GM12878 (cell line): ENCODE measurements around the gene VPS13C. TPM values are rescaled to one million over a fixed set of nuclear protein-coding genes. Genes with fewer than 3 reads are reported as not detected.

Experiments used
- ATAC-seq: fragments of 200-7000 bp; cut with Tn5 transposase; 3 replicates; pipeline ENCODE4 v1.9.1; 2020; ENCODE audit warnings: mild to moderate bottlenecking, moderate library complexity
- BruUV-seq: library from RNA; stranded (reverse); fragments of 400-500 nt; replicated peaks from 2 replicates; lab custom pipeline; 2021; lab: Mats Ljungman, UMichigan
- CTCF ChIA-PET: fragments of 300-600 bp; sonication (Branson Sonifier 250); formaldehyde crosslinking; extraction: SDS; loops from one replicate; lab custom pipeline; 2021; ENCODE audit warnings: inconsistent platforms; lab: Yijun Ruan, JAX
- POLR2A ChIA-PET: fragments of 350-600 bp; formaldehyde crosslinking; extraction: SDS; loops from one replicate; lab custom pipeline; 2021; ENCODE audit warnings: inconsistent platforms; lab: Charles Lee
- RAD21 ChIA-PET: fragments of 300-600 bp; sonication (Branson Sonifier 250); formaldehyde crosslinking; loops from one replicate; lab custom pipeline; 2023; ENCODE audit warnings: antibody characterized with exemption; ENCODE audit not compliant: unreplicated experiment; lab: Charles Lee
- SMC1A ChIA-PET: fragments of 300-600 bp; sonication (Branson Sonifier 250); formaldehyde crosslinking; loops from one replicate; lab custom pipeline; 2023; ENCODE audit not compliant: unreplicated experiment, uncharacterized antibody; lab: Charles Lee
- DNase-seq: peaks from one replicate; pipeline ENCODE4 v3.0.0-alpha.2; 2011; ENCODE audit warnings: low read depth, low spot score
- FAIRE-seq: peaks from 3 replicates; lab custom pipeline; 2011; peaks lifted over from hg19 to GRCh38; lab: Jason Lieb, UNC
- H2AFZ ChIP-seq: 2 replicates; pipeline ENCODE4 v1.6.0; 2011; ENCODE audit warnings: low read depth, low read length, control low read depth; ENCODE audit not compliant: control insufficient read depth
- H3K27ac ChIP-seq: 2 replicates; pipeline ENCODE4 v1.5.1; 2011; ENCODE audit warnings: control low read depth; ENCODE audit not compliant: control insufficient read depth, insufficient read depth
- H3K27me3 ChIP-seq, 2 experiments: replicated peaks in 1 of 2; 2 replicates each; pipeline versions ENCODE4 v1.6.0 to v1.6.1; 2011; ENCODE audit warnings: low read length in 1 of 2; ENCODE audit not compliant: control insufficient read depth in 2 of 2, insufficient read depth in 2 of 2
- H3K36me3 ChIP-seq, 2 experiments: 2 replicates each; pipeline ENCODE4 v1.5.1; 2011; ENCODE audit warnings: low read length in 1 of 2; ENCODE audit not compliant: control insufficient read depth in 2 of 2, insufficient read depth in 2 of 2
- H3K4me1 ChIP-seq: 2 replicates; pipeline ENCODE4 v1.6.1; 2011; ENCODE audit warnings: mild to moderate bottlenecking, low read length, moderate library complexity, mixed read lengths; ENCODE audit not compliant: control insufficient read depth, insufficient read depth
- H3K4me2 ChIP-seq: 2 replicates; pipeline ENCODE4 v1.6.0; 2011; ENCODE audit warnings: control low read depth; ENCODE audit not compliant: control insufficient read depth, insufficient read depth
- H3K4me3 ChIP-seq: fragments of 200-600 bp; sonication (generic); 2 replicates; pipeline ENCODE4 v1.5.1; 2016
- H3K79me2 ChIP-seq: 2 replicates; pipeline ENCODE4 v1.6.0; 2011; ENCODE audit warnings: low read length; ENCODE audit not compliant: control insufficient read depth, insufficient read depth
- H3K9ac ChIP-seq: 2 replicates; pipeline ENCODE4 v1.8.0; 2011; ENCODE audit warnings: low read length, control low read depth, mixed read lengths; ENCODE audit not compliant: control insufficient read depth, insufficient read depth
- H3K9me3 ChIP-seq: replicated peaks from 3 replicates; pipeline ENCODE4 v1.5.1; 2011; ENCODE audit warnings: mild to moderate bottlenecking, low read length; ENCODE audit not compliant: control insufficient read depth, insufficient read depth
- H4K20me1 ChIP-seq: 2 replicates; pipeline ENCODE4 v1.6.0; 2011; ENCODE audit not compliant: control insufficient read depth, insufficient read depth
- CEBPB ChIP-seq, 2 experiments: fragments of 150-350 bp in 1 of 2; IDR thresholded peaks; 2 replicates each; pipeline ENCODE4 v1.6.1; 2012 to 2014; ENCODE audit warnings: low read depth in 2 of 2, low read length in 2 of 2, borderline replicate concordance in 1 of 2, inconsistent platforms in 1 of 2
- EZH2 ChIP-seq: IDR thresholded peaks from 2 replicates; pipeline ENCODE4 v1.6.1; 2012; ENCODE audit warnings: low read depth, mild to moderate bottlenecking, control low read depth, inconsistent platforms, low read length, borderline replicate concordance; ENCODE audit not compliant: control insufficient read depth
- GATAD2B ChIP-seq: fragments of 450-650 bp; conservative IDR thresholded peaks from 2 replicates; pipeline ENCODE4 v1.6.1; 2017; ENCODE audit warnings: low read depth, mild to moderate bottlenecking, moderate library complexity
- IKZF2 ChIP-seq, 2 experiments: fragments of 450-650 bp; IDR thresholded peaks; 2 replicates each; pipeline ENCODE4 v1.6.1; 2017; ENCODE audit warnings: mild to moderate bottlenecking in 2 of 2, moderate library complexity in 2 of 2
- JUND ChIP-seq: IDR thresholded peaks from 2 replicates; pipeline ENCODE4 v1.6.1; 2012; ENCODE audit warnings: low read depth, mild to moderate bottlenecking, low read length, improper control_type of control experiment, moderate library complexity
- NR2F1 ChIP-seq: fragments of 450-650 bp; conservative IDR thresholded peaks from 2 replicates; pipeline ENCODE4 v1.6.1; 2017; ENCODE audit warnings: mild to moderate bottlenecking
- RFX5 ChIP-seq: IDR thresholded peaks from 2 replicates; pipeline ENCODE4 v1.6.1; 2011; ENCODE audit warnings: low read depth, low read length, improper control_type of control experiment
- SREBF2 ChIP-seq: IDR thresholded peaks from 2 replicates; pipeline ENCODE4 v1.6.1; 2012; ENCODE audit warnings: mild to moderate bottlenecking, low read length
- WGBS: methylation state at CpG from one replicate; pipeline ENCODE4 v1.1.6; 2016; ENCODE audit warnings: low lambda C conversion rate; ENCODE audit not compliant: insufficient replicate concordance, insufficient coverage; ENCODE audit errors: missing lambda C conversion rate; 5-methylcytosine and 5-hydroxymethylcytosine counted together
- in situ Hi-C: fragments of 300-500 bp; cut with MboI; formaldehyde crosslinking; loops from 9 replicates; pipeline ENCODE4 v1.14.3; 2018; ENCODE audit warnings: mixed read lengths
- intact Hi-C: fragments of 100-400 bp; cut with micrococcal nuclease; formaldehyde crosslinking; loops from one replicate; pipeline ENCODE4 v1.14.2; 2022; ENCODE audit not compliant: unreplicated experiment
- polyA plus RNA-seq, 11 experiments: library from polyadenylated mRNA; depleted of rRNA in 4 of 11; unstranded in 6 of 11; stranded (reverse) in 5 of 11; fragments of >200 nt; fragmentation: Nextera tagmentation in 4 of 11; fragmentation: Illumina TruSeq in 1 of 11; extraction: Ambion mirVana in 4 of 11; extraction: Trizol in 1 of 11; gene quantifications; 1 replicate in 1 of 11; 2 replicates in 10 of 11; pipeline versions ENCODE4 v1.2.1 to v1.2.3, GENCODE V29; 2011 to 2016; ENCODE audit warnings: inconsistent platforms in 2 of 11, missing spikeins in 2 of 11, low read depth in 1 of 11
- total RNA-seq, 4 experiments: library from RNA; depleted of rRNA in 3 of 4; stranded (reverse); fragments of >200 nt in 3 of 4; fragmentation: Illumina TruSeq in 1 of 4; extraction: Trizol in 1 of 4; gene quantifications; 2 replicates each; pipeline versions ENCODE4 v1.2.1 to v1.2.3, GENCODE V29; 2013 to 2021
- TF ChIP-seq, protein P1 (sequence below): fragments of 450-650 bp; IDR thresholded peaks from 2 replicates; pipeline ENCODE4 v1.6.1; 2016; ENCODE audit warnings: mild to moderate bottlenecking, moderate library complexity, borderline replicate concordance
- TF ChIP-seq, protein P2 (sequence below): fragments of 450-650 bp; IDR thresholded peaks from 2 replicates; pipeline ENCODE4 v1.6.1; 2016; ENCODE audit warnings: mild to moderate bottlenecking
- TF ChIP-seq, protein P3 (sequence below): fragments of 450-650 bp; formaldehyde crosslinking; IDR thresholded peaks from 2 replicates; pipeline ENCODE4 v1.4.0; 2022; ENCODE audit warnings: mild to moderate bottlenecking, moderate library complexity
- TF ChIP-seq, protein P4 (sequence below): IDR thresholded peaks from 2 replicates; pipeline ENCODE4 v1.6.1; 2012; ENCODE audit warnings: low read length, inconsistent platforms

VPS13C gene
- total and polyA plus RNA-seq, 10 of the 15 experiments (the other 5 are each of a cell fraction or from before 2014, with no cell fraction given), result 9.3 to 53.1 (median 31.8) TPM

DNA sequence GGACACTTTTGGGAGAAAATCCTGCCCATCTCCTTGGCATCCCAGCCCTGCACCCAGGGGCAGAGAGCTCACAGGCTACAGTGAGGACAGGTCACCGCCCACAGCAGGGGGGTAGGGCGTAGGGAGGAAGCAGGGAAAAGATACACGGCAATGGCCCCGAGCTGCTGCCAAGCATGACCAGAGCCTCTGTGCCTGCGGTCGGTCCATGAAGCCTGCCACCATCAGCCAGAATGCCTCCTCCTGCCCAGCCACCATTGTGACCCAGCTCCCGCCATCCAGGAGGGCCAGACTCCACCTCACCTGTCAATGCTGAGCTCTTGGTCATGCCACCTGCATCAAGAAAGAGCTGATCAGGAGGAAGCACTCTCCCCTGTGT, 230.7 kb downstream of the VPS13C start:
- H3K27ac ChIP-seq, result no peak overlapping the region
- no peaks in the 10 kb centered on the region for H3K4me1 ChIP-seq
- H3K36me3 ChIP-seq, result no peaks in the 10 kb centered on the region
- in situ Hi-C loops, result loop anchor here (25.0 kb wide), 2 partner anchors 1317 to 1467 kb away; no protein-coding TSS in a partner anchor
- DNase-seq (no peak), ATAC-seq (no peak), FAIRE-seq (no peak)
- H3K9me3 ChIP-seq, result no peaks in the 10 kb centered on the region
- CTCF ChIA-PET, result interaction anchor here (0.7 kb wide), 1 partner anchor 635 kb away, joined by 3 read pairs; no protein-coding TSS in a partner anchor
- RAD21 ChIA-PET, result no interaction called here
- no peaks in the 10 kb centered on the region for H3K79me2 ChIP-seq
- SMC1A ChIA-PET, result no interaction called here
- no peak overlapping the region for H3K4me2 ChIP-seq
- H4K20me1 ChIP-seq, result no peaks in the 10 kb centered on the region
- BruUV-seq, result no TSS peak
- POLR2A ChIA-PET, result no interaction called here
- intact Hi-C loops, result no loop called here
- no peak overlapping the region for H3K9ac ChIP-seq
- H3K27me3 ChIP-seq, result no peaks in the 10 kb centered on the region; a peak in 2 of 4 replicates
- WGBS, result 17% methylated on average over 7 of the region's 7 CpGs
- no peak overlapping the region for H3K4me3 ChIP-seq
- no peak overlapping the region for H2AFZ ChIP-seq
- TF ChIP-seq, protein P1, sequence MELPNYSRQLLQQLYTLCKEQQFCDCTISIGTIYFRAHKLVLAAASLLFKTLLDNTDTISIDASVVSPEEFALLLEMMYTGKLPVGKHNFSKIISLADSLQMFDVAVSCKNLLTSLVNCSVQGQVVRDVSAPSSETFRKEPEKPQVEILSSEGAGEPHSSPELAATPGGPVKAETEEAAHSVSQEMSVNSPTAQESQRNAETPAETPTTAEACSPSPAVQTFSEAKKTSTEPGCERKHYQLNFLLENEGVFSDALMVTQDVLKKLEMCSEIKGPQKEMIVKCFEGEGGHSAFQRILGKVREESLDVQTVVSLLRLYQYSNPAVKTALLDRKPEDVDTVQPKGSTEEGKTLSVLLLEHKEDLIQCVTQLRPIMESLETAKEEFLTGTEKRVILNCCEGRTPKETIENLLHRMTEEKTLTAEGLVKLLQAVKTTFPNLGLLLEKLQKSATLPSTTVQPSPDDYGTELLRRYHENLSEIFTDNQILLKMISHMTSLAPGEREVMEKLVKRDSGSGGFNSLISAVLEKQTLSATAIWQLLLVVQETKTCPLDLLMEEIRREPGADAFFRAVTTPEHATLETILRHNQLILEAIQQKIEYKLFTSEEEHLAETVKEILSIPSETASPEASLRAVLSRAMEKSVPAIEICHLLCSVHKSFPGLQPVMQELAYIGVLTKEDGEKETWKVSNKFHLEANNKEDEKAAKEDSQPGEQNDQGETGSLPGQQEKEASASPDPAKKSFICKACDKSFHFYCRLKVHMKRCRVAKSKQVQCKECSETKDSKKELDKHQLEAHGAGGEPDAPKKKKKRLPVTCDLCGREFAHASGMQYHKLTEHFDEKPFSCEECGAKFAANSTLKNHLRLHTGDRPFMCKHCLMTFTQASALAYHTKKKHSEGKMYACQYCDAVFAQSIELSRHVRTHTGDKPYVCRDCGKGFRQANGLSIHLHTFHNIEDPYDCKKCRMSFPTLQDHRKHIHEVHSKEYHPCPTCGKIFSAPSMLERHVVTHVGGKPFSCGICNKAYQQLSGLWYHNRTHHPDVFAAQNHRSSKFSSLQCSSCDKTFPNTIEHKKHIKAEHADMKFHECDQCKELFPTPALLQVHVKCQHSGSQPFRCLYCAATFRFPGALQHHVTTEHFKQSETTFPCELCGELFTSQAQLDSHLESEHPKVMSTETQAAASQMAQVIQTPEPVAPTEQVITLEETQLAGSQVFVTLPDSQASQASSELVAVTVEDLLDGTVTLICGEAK, result no peak
- TF ChIP-seq CEBPB (IDR thresholded peaks at IDR 0.05; ENCODE audit: borderline replicate concordance in 1 of 2, low read depth in 2 of 2, low read length in 2 of 2) (no peak), GATAD2B (no peak), NR2F1 (no peak), JUND (no peak), EZH2 (no peak), RFX5 (no peak), IKZF2 (IDR thresholded peaks at IDR 0.05) (no peak), SREBF2 (no peak)
- TF ChIP-seq, protein P2, sequence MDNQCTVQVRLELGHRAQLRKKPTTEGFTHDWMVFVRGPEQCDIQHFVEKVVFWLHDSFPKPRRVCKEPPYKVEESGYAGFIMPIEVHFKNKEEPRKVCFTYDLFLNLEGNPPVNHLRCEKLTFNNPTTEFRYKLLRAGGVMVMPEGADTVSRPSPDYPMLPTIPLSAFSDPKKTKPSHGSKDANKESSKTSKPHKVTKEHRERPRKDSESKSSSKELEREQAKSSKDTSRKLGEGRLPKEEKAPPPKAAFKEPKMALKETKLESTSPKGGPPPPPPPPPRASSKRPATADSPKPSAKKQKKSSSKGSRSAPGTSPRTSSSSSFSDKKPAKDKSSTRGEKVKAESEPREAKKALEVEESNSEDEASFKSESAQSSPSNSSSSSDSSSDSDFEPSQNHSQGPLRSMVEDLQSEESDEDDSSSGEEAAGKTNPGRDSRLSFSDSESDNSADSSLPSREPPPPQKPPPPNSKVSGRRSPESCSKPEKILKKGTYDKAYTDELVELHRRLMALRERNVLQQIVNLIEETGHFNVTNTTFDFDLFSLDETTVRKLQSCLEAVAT, result no peak
- TF ChIP-seq, protein P3, sequence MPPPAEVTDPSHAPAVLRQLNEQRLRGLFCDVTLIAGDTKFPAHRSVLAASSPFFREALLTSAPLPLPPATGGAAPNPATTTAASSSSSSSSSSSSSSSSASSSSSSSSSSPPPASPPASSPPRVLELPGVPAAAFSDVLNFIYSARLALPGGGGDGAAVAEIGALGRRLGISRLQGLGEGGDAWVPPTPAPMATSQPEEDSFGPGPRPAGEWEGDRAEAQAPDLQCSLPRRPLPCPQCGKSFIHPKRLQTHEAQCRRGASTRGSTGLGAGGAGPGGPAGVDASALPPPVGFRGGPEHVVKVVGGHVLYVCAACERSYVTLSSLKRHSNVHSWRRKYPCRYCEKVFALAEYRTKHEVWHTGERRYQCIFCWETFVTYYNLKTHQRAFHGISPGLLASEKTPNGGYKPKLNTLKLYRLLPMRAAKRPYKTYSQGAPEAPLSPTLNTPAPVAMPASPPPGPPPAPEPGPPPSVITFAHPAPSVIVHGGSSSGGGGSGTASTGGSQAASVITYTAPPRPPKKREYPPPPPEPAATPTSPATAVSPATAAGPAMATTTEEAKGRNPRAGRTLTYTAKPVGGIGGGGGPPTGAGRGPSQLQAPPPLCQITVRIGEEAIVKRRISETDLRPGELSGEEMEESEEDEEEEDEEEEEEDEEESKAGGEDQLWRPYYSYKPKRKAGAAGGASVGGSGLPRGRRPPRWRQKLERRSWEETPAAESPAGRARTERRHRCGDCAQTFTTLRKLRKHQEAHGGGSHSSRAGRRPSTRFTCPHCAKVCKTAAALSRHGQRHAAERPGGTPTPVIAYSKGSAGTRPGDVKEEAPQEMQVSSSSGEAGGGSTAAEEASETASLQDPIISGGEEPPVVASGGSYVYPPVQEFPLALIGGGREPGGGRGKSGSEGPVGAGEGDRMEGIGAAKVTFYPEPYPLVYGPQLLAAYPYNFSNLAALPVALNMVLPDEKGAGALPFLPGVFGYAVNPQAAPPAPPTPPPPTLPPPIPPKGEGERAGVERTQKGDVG (CRISPR knock-in tag), result no peak
- TF ChIP-seq, protein P4, sequence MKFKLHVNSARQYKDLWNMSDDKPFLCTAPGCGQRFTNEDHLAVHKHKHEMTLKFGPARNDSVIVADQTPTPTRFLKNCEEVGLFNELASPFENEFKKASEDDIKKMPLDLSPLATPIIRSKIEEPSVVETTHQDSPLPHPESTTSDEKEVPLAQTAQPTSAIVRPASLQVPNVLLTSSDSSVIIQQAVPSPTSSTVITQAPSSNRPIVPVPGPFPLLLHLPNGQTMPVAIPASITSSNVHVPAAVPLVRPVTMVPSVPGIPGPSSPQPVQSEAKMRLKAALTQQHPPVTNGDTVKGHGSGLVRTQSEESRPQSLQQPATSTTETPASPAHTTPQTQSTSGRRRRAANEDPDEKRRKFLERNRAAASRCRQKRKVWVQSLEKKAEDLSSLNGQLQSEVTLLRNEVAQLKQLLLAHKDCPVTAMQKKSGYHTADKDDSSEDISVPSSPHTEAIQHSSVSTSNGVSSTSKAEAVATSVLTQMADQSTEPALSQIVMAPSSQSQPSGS, result no peak
